Measurements from ENCODE around the gene RRP15.

DNA sequence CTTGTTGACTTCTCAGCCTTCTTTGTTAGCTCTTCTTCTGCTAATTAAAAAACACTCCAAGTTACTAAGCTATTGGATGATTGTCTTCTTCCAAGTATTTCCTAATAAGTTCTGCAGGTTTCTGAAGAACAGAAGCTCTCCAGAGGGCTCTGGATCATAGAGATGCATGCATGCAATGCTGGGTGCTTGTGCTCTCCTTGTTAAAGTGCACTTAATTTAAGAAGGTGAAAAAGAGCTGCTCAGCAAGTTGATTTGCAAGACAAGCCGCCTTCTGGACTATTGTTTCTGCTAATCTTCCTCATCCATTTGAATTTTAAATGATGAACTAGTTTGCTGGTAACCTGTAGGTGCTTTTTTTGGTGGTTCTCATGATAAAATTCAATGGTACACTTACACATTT lies 16.1 kb downstream of the RRP15 start:
- TF ChIP-seq EZH2 (IDR thresholded peaks at IDR 0.05) (no peak), POLR2AphosphoS5 (IDR thresholded peaks at IDR 0.05; ENCODE audit: borderline replicate concordance, low read depth, low read length) (no peak)
